ENCODE measurements around the gene TIMD4.

Gene TIMD4

DNA sequence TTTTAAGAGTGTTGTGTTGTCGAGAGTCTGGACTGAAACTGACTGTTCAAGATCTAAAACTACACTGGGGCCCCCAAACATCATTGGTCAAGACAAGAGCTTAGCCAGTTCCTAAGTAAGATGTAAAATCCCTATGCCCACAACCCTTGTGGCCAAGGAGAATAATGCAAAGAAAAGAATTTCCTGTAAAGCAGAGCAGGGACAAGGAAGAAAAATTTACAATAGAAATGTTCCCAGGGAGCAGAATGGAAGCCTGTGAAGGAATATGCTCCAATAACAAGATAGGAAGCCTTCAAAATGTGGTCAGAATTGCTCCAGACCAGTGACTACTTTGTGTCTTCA, 92.6 kb downstream of the TIMD4 start:
- Mint-ChIP-seq H3K27me3 (ENCODE audit: low read depth, poor library complexity) (no peaks in the 10 kb centered on the region), H3K4me3 (no peak overlapping the region), H3K9me3 (peaks cover 10% of the 10 kb centered on the region), H3K36me3 (ENCODE audit: low read depth) (no peaks in the 10 kb centered on the region), H3K27ac (no peak overlapping the region), H3K4me1 (no peaks in the 10 kb centered on the region)
- TF ChIP-seq, protein P1, sequence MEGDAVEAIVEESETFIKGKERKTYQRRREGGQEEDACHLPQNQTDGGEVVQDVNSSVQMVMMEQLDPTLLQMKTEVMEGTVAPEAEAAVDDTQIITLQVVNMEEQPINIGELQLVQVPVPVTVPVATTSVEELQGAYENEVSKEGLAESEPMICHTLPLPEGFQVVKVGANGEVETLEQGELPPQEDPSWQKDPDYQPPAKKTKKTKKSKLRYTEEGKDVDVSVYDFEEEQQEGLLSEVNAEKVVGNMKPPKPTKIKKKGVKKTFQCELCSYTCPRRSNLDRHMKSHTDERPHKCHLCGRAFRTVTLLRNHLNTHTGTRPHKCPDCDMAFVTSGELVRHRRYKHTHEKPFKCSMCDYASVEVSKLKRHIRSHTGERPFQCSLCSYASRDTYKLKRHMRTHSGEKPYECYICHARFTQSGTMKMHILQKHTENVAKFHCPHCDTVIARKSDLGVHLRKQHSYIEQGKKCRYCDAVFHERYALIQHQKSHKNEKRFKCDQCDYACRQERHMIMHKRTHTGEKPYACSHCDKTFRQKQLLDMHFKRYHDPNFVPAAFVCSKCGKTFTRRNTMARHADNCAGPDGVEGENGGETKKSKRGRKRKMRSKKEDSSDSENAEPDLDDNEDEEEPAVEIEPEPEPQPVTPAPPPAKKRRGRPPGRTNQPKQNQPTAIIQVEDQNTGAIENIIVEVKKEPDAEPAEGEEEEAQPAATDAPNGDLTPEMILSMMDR (IDR thresholded peaks at IDR 0.05), result no peak
- no peak for DNase-seq
